ENCODE measurements around the gene DMXL1. TPM values are rescaled to one million over a fixed set of nuclear protein-coding genes. Genes with fewer than 3 reads are reported as not detected.

The DMXL1 gene
- total RNA-seq, 1 experiment from 2014 or later: 29.2 TPM

GRCh38 chr5:119284031-119284430 is 213.1 kb downstream of the DMXL1 start:
- no TSS peak for BruUV-seq (replicated peaks)
- DNase-seq (ENCODE audit: low read depth, low spot score): no peak
- Histone ChIP-seq H3K4me3 (ENCODE audit: low read depth in 2 of 2, low read length in 2 of 2) (no peak overlapping the region), H3K9me3 (ENCODE audit: control insufficient read depth, insufficient read depth, low read depth, low read length) (no peaks in the 10 kb centered on the region), H3K27me3 (ENCODE audit: control insufficient read depth, insufficient read depth, low read length) (no peaks in the 10 kb centered on the region), H3K27ac (ENCODE audit: low read length) (no peak overlapping the region), H3K4me1 (ENCODE audit: control insufficient read depth, insufficient read depth, low read length) (peaks cover 8% of the 10 kb centered on the region; the same call in 1 of the 2 replicates), H3K36me3 (ENCODE audit: control insufficient read depth, insufficient read depth, low read length) (no peaks in the 10 kb centered on the region)
- in situ Hi-C loops (cut with HindIII; ENCODE audit: low pct_unique_long_range_greater_than_20kb, low sequenced_read_pairs): no loop called here
- no peak for ATAC-seq
- ChIA-PET POLR2A (interaction anchor here (0.7 kb wide), 1 partner anchor 386 kb away, joined by 8 read pairs; no protein-coding TSS in a partner anchor), CTCF (no interaction called here)
- TF ChIP-seq CTCF (IDR thresholded peaks at IDR 0.05) (no peak), TCF7L2 (IDR thresholded peaks at IDR 0.05; ENCODE audit: low read depth, low read length) (no peak), SIN3A (IDR thresholded peaks at IDR 0.05; ENCODE audit: borderline replicate concordance, insufficient read depth, low read depth, low read length) (no peak), POLR2AphosphoS5 (IDR thresholded peaks at IDR 0.05; ENCODE audit: low read depth, low read length) (no peak), REST (IDR thresholded peaks at IDR 0.05; ENCODE audit: insufficient read depth in 1 of 2, low read depth in 2 of 2, low read length in 1 of 2) (no peak)
- intact Hi-C loops (cut with micrococcal nuclease; ENCODE audit: unreplicated experiment): no loop called here

- ChIA-PET CTCF (no interaction called here), POLR2A (no interaction called here)
- Histone ChIP-seq H3K27ac (ENCODE audit: low read length) (no peak overlapping the region), H3K9me3 (ENCODE audit: control insufficient read depth, insufficient read depth, low read depth, low read length) (no peaks in the 10 kb centered on the region), H3K4me1 (ENCODE audit: control insufficient read depth, insufficient read depth, low read length) (peaks cover 8% of the 10 kb centered on the region; the same call in 1 of the 2 replicates), H3K36me3 (ENCODE audit: control insufficient read depth, insufficient read depth, low read length) (no peaks in the 10 kb centered on the region), H3K4me3 (ENCODE audit: low read depth in 2 of 2, low read length in 2 of 2) (no peak overlapping the region), H3K27me3 (ENCODE audit: control insufficient read depth, insufficient read depth, low read length) (no peaks in the 10 kb centered on the region)
- ATAC-seq (no peak), DNase-seq (ENCODE audit: low read depth, low spot score) (no peak)
- no TSS peak for BruUV-seq (replicated peaks)
- TF ChIP-seq SIN3A (IDR thresholded peaks at IDR 0.05; ENCODE audit: borderline replicate concordance, insufficient read depth, low read depth, low read length): no peak
- intact Hi-C loops (cut with micrococcal nuclease; ENCODE audit: unreplicated experiment): no loop called here
- in situ Hi-C loops (cut with HindIII; ENCODE audit: low pct_unique_long_range_greater_than_20kb, low sequenced_read_pairs): no loop called here
These were observed 214.4 kb downstream of the DMXL1 start for GRCh38 chr5:119285070-119285916.

Data from Panc1 (cell line).